HTERT RPE-1 (cell line): ENCODE results near the gene CYTH1.

ENCODE experiments used
- in situ Hi-C: fragments of 300-500 bp; cut with MboI; formaldehyde crosslinking; loops from 4 replicates; pipeline ENCODE4 v1.14.3; 2020; ENCODE audit warnings: low sequenced_read_pairs

Gene CYTH1

GRCh38 chr17:78738698-78739097 is 43.4 kb downstream of the CYTH1 start:
- in situ Hi-C loops: no loop called here

GRCh38 chr17:78738278-78738677 is 43.8 kb downstream of the CYTH1 start:
- in situ Hi-C loops: no loop called here

- in situ Hi-C loops: no loop called here
Measured at GRCh38 chr17:78737332-78737731, 44.7 kb downstream of the CYTH1 start.

- in situ Hi-C loops: no loop called here
Measured at GRCh38 chr17:78736526-78737079, 45.5 kb downstream of the CYTH1 start.

GRCh38 chr17:78735832-78736525 is 46.1 kb downstream of the CYTH1 start:
- in situ Hi-C loops: no loop called here

- in situ Hi-C loops: no loop called here
Measured at GRCh38 chr17:78734793-78735641, 47.1 kb downstream of the CYTH1 start.

GRCh38 chr17:78732354-78732753 is 49.7 kb downstream of the CYTH1 start:
- in situ Hi-C loops: no loop called here

GRCh38 chr17:78731904-78732303 is 50.2 kb downstream of the CYTH1 start:
- in situ Hi-C loops: no loop called here

- in situ Hi-C loops: no loop called here
Measured at GRCh38 chr17:78729641-78730040, 52.4 kb downstream of the CYTH1 start.

GRCh38 chr17:78728495-78728894 is 53.6 kb downstream of the CYTH1 start:
- in situ Hi-C loops: no loop called here

- in situ Hi-C loops: no loop called here
Measured at GRCh38 chr17:78727476-78728229, 54.4 kb downstream of the CYTH1 start.

- in situ Hi-C loops: no loop called here
Measured at GRCh38 chr17:78727057-78727456, 55.0 kb downstream of the CYTH1 start.

- in situ Hi-C loops: no loop called here
Measured at GRCh38 chr17:78726513-78726912, 55.6 kb downstream of the CYTH1 start.

- in situ Hi-C loops: no loop called here
Measured at GRCh38 chr17:78725448-78726021, 56.5 kb downstream of the CYTH1 start.

GRCh38 chr17:78724999-78725398 is 57.1 kb downstream of the CYTH1 start:
- in situ Hi-C loops: no loop called here

GRCh38 chr17:78724544-78724943 is 57.5 kb downstream of the CYTH1 start:
- in situ Hi-C loops: no loop called here

- in situ Hi-C loops: no loop called here
Measured at GRCh38 chr17:78723957-78724356, 58.1 kb downstream of the CYTH1 start.

GRCh38 chr17:78723001-78723796 is 58.9 kb downstream of the CYTH1 start:
- in situ Hi-C loops: no loop called here

- in situ Hi-C loops: no loop called here
Measured at GRCh38 chr17:78722246-78722761, 59.8 kb downstream of the CYTH1 start.
